ENCODE data around the gene NVL. TPM values are rescaled to one million over a fixed set of nuclear protein-coding genes. Genes with fewer than 3 reads are reported as not detected.

The NVL gene
- total RNA-seq, 1 experiment from 2014 or later, result 21.9 TPM

DNA sequence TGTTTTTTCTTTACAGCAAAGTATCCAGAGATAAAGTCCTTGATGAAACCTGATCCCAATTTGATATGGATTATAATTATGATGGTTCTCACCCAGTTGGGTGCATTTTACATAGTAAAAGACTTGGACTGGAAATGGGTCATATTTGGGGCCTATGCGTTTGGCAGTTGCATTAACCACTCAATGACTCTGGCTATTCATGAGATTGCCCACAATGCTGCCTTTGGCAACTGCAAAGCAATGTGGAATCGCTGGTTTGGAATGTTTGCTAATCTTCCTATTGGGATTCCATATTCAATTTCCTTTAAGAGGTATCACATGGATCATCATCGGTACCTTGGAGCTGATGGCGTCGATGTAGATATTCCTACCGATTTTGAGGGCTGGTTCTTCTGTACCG, 140.4 kb downstream of the NVL start:
- CTCF ChIA-PET, result no interaction called here
- RAD21 ChIA-PET (ENCODE audit: low non-redundant PET in 1 of 2, low total read pairs in 2 of 2, uncharacterized antibody in 2 of 2, unreplicated experiment in 2 of 2), result no interaction called here

More for the DNA sequence above, 140.4 kb downstream of the NVL start:
- peaks cover 10 to 12% of the 10 kb centered on the region in 2 experiments; a peak in 3 of 4 replicates for H3K36me3 ChIP-seq (ENCODE audit: control insufficient read depth in 1 of 2, insufficient read depth in 2 of 2, low read length in 2 of 2)
- H3K4me2 ChIP-seq (ENCODE audit: low read length), result no peak overlapping the region
- ATAC-seq (no peak), DNase-seq (ENCODE audit: low read depth, low spot score) (no peak)
- H3K4me1 ChIP-seq (ENCODE audit: control insufficient read depth in 1 of 2, insufficient read depth in 2 of 2, low read length in 2 of 2), result peaks cover 0 to 8% of the 10 kb centered on the region in 2 experiments; a peak in 3 of 4 replicates
- H4K20me1 ChIP-seq (ENCODE audit: insufficient read depth), result no peaks in the 10 kb centered on the region
- POLR2A ChIA-PET, result no interaction called here
- TF ChIP-seq ZFX (IDR thresholded peaks at IDR 0.05) (no peak), YY1 (IDR thresholded peaks at IDR 0.05; ENCODE audit: extremely low read depth, insufficient replicate concordance, low read depth, low read length) (no peak), SRF (IDR thresholded peaks at IDR 0.05; ENCODE audit: low read depth) (no peak), POLR2AphosphoS5 (IDR thresholded peaks at IDR 0.05; ENCODE audit: low read depth, low read length) (no peak), ELF1 (IDR thresholded peaks at IDR 0.05; ENCODE audit: borderline replicate concordance, low read depth) (no peak), POLR2A (IDR thresholded peaks at IDR 0.05; ENCODE audit: borderline replicate concordance, extremely low read depth, insufficient read depth, insufficient read length) (no peak)
- TF ChIP-seq, protein P1, sequence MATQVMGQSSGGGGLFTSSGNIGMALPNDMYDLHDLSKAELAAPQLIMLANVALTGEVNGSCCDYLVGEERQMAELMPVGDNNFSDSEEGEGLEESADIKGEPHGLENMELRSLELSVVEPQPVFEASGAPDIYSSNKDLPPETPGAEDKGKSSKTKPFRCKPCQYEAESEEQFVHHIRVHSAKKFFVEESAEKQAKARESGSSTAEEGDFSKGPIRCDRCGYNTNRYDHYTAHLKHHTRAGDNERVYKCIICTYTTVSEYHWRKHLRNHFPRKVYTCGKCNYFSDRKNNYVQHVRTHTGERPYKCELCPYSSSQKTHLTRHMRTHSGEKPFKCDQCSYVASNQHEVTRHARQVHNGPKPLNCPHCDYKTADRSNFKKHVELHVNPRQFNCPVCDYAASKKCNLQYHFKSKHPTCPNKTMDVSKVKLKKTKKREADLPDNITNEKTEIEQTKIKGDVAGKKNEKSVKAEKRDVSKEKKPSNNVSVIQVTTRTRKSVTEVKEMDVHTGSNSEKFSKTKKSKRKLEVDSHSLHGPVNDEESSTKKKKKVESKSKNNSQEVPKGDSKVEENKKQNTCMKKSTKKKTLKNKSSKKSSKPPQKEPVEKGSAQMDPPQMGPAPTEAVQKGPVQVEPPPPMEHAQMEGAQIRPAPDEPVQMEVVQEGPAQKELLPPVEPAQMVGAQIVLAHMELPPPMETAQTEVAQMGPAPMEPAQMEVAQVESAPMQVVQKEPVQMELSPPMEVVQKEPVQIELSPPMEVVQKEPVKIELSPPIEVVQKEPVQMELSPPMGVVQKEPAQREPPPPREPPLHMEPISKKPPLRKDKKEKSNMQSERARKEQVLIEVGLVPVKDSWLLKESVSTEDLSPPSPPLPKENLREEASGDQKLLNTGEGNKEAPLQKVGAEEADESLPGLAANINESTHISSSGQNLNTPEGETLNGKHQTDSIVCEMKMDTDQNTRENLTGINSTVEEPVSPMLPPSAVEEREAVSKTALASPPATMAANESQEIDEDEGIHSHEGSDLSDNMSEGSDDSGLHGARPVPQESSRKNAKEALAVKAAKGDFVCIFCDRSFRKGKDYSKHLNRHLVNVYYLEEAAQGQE (IDR thresholded peaks at IDR 0.05; ENCODE audit: low read depth), result no peak
- peaks cover 61% of the 10 kb centered on the region for H3K79me2 ChIP-seq (ENCODE audit: insufficient read depth, low read length)
- BruUV-seq (replicated peaks), result no TSS peak
- no peak overlapping the region for H2AFZ ChIP-seq (ENCODE audit: low read depth, low read length, poor library complexity, severe bottlenecking)
- H3K27me3 ChIP-seq (ENCODE audit: insufficient read depth, low read length), result no peaks in the 10 kb centered on the region
- no peaks in the 10 kb centered on the region for H3K9me2 ChIP-seq (ENCODE audit: insufficient read depth)
- H3K4me3 ChIP-seq (replicated peaks in 1 of 2; ENCODE audit: low read depth in 1 of 2, low read length in 2 of 2), result no peak overlapping the region
- intact Hi-C loops (cut with micrococcal nuclease), result no loop called here
- no peak overlapping the region for H3K27ac ChIP-seq (ENCODE audit: low read depth, low read length)
- no peak overlapping the region for H3K9ac ChIP-seq (ENCODE audit: low read length)
- H3K9me3 ChIP-seq (ENCODE audit: control insufficient read depth in 1 of 2, insufficient read depth in 1 of 2, low read depth in 1 of 2, low read length in 2 of 2), result no peaks in the 10 kb centered on the region

All from HCT116 (cell line).